NK-92 (cell line): ENCODE results near the gene RBM15B.

ENCODE experiments used
- DNase-seq: peaks from one replicate; lab custom pipeline; 2025; ENCODE audit not compliant: unreplicated experiment; lab: John Stamatoyannopoulos, UW

RBM15B gene

GRCh38 chr3:51391566-51392354 lies 675 bp downstream of the RBM15B start:
- no peak for DNase-seq

GRCh38 chr3:51392355-51393133 lies 1.5 kb downstream of the RBM15B start:
- DNase-seq = no peak

DNA sequence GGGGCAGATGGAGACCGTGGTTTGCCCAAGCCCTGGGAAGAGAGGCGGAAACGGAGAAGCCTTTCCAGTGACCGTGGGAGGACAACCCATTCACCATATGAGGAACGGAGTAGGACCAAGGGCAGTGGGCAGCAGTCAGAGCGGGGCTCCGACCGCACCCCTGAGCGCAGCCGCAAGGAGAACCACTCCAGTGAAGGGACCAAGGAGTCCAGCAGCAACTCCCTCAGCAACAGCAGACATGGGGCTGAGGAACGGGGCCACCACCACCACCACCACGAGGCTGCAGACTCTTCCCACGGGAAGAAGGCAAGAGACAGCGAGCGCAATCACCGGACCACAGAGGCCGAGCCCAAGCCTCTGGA lies 2.0 kb downstream of the RBM15B start:
- no peak for DNase-seq

- no peak for DNase-seq
Observed at GRCh38 chr3:51393564-51393963, 2.5 kb downstream of the RBM15B start.

DNA sequence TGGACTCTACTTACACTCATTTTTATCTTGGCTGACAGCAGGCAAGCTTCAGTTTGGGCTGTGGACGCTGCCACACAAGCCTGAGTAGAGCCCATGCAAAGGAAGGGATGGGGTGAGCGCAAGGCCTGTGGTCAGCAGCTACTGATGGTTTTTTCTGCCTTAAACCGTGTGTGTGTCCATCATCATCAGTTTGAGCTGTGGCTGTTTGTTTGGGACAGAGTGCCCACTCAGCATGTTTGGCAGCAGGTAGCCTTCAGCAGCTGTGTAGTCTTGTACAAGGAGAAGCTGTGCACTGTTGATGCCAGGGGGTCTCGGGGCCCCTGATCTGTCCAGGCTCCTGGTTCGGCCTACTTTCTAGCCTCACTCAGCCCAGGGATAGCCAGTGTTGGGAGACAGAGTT lies 3.5 kb downstream of the RBM15B start:
- no peak for DNase-seq

DNA sequence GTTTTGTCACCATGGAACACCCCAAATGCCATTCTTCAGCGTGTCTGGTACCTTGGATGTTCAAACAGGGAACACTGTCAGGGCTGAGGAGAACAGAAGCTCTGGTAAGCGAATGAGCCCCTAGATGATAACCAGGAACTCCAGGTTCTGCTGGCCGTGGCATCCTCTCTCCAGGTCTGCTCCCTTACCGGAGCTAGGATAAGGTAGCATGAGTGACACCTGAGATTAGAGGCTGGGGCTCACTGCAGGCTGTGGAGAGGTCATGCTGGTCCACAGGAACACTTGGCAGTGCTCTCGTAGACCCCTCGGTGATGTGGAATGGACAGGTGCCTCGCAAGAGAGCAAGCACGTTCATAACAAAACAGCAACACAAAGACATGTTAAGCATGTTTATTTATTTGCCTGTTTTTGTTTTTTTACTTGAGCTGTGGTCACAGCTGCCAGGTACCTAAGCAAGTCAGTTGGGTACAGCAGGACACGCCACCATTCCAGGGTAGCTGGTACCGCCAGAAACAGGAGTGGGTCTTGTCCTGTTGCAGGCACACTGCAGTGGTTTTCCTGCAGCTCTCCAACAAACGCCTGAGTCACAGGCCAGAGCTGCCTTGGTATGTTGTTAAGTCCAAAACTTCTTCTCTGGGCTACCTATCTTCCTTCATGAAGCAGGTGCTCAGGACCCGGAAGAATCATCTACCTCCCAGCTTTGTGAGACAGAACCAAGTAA lies 4.6 kb downstream of the RBM15B start:
- DNase-seq = no peak

DNA sequence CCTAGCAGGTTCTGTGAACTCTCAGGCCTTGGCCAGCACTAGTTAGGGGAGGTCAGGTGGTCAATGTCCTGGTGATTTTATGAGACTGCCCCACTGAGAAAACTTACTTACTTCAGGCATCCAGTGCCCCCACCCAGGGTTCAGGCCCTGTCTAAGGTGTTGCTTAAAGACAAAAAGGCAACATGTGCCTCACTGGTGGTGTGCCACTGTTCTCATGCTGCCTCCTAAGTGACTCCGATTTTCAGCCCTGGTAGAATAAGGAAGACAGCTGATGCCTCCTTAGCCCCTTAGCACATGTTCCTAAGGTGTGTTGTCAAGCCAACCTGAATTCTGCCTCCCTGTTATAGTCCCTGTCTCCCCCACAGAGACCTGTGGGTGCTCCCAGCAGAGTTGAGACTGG lies 5.3 kb downstream of the RBM15B start:
- no peak for DNase-seq

DNA sequence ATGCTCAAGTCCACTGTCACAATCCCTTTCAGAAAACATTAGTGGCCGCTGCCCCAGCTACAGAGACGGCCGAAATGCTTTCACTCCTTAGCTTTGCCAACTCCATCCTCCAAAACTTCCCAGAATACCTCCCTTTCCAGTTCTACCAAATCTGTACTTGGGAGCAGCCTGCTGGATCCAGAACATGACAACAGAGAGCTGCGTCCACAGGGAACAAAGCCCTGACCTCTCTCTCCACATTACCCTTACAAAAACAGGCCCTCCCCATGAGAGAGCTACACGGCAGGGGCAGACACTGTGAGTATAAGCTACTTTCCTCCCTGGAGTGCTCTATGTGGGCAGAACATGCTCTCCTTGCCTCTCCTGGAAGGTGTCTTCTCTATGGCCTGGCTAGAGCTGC lies 6.3 kb downstream of the RBM15B start:
- DNase-seq = no peak

DNA sequence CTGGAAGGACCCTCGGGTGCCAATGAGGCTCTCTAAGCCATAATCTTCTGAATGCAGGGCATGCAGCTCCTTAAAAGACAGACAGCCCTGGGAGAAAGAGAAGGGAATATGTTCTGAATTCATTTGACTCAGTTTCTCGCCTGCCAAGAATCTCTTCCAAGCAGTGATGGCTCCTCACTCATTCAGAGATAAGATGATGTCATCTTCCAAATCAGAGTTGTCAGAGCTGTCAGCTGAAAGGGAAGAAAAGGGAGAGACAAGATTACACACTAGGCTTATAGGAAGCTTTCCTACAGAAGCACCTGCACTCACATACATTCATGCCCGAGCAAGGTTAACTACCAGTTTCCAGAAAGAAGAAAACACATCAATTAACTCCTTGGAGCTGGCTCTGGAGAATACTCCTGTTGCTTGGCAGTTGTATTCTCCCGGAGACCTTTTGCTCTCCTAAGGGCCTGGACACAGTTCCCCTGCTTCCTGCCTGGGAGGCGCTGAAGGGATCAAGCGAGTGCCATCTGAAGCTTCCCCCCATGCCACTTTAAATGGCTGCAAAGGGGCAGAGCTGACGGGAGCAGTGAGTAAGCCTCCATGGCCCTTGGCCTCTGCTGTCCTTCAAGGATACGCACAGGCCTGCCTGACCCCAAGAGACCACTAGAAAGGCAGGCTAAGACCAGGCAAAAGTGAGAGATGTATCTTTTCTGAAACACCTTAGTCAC lies 7.7 kb downstream of the RBM15B start:
- no peak for DNase-seq

- no peak for DNase-seq
Observed at GRCh38 chr3:51400166-51400565, 9.1 kb downstream of the RBM15B start.

DNA sequence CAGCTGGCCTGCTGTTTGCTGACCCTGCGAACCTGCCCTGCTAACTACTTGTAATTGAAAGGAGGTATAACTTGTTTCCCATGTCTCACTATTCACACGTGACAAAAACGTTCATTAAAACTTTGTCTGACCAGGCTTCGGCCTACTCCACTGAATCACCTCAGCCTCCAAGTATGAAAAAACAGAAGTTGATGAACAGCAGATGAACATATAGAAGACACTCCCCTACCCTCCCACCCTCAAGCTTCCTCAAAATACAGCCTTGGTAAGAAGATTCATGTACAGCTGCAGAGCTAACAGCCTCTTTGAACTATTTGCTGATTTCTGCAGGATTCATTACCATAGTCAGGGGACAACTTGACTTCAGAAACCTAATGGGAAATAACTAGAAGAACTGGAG lies 10.7 kb downstream of the RBM15B start:
- no peak for DNase-seq

DNA sequence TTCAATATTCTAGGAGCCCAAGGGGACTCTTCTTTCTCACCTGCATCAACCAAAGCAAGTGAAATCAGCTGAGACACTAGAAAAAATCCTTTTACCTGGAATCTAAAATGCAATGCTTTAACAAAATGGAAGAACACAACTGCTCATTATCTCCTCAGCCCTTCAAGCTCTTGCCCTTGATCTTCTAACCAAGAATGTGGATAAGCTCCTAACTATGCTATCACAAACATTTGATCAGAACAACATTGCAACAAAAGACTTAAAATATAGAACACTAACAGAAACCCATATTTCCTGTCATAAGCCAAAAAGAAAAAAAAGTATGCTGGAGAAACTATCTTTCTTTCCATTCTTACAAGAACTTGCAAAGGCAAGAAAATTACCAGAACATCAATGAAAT lies 12.6 kb downstream of the RBM15B start:
- DNase-seq = no peak

DNA sequence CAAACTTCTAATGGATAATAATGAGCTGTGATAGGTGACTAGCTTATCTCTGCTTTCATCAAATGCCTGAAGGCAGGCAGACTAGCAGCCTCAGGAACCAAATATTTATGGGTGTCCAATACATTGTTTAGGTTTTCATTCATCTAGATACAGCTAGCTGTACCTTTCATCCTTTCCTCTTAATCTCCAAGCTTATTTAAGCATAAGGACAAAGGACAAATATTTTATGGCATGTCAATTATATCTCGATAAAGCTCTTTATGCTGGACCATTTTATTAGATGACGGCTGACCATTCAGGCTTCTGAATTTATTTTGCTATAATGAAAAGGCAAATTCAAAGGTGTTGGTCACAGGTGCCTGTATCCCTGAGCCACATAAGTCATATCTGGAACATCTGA lies 16.9 kb downstream of the RBM15B start:
- DNase-seq = no peak

GRCh38 chr3:51408813-51409212 lies 17.7 kb downstream of the RBM15B start:
- no peak for DNase-seq

- DNase-seq = no peak
Observed at GRCh38 chr3:51422211-51422610, 31.1 kb downstream of the RBM15B start.

- no peak for DNase-seq
Observed at GRCh38 chr3:51426921-51427320, 35.8 kb downstream of the RBM15B start.

- no peak for DNase-seq
Observed at GRCh38 chr3:51429138-51429537, 38.1 kb downstream of the RBM15B start.

DNA sequence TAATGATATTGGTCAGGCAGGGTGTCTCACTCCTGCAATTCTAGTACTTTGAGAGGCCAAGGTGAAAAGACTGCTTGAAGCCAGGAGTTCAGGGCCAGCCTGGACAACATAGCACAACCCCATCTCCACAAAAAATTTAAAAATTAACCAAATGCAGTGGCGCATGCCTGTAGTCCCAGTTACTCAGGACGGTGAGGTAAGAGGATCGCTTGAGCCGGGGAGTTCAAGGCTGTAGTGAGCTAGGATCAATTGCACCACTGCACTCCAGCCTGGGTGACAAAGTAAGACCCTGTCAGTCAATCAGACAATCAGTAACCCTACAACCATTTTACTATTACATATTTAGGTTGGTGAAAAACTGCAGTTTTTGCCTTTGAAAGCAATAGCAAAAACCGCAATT lies 43.0 kb downstream of the RBM15B start:
- DNase-seq = no peak

GRCh38 chr3:51434746-51435327 lies 43.8 kb downstream of the RBM15B start:
- DNase-seq = no peak

DNA sequence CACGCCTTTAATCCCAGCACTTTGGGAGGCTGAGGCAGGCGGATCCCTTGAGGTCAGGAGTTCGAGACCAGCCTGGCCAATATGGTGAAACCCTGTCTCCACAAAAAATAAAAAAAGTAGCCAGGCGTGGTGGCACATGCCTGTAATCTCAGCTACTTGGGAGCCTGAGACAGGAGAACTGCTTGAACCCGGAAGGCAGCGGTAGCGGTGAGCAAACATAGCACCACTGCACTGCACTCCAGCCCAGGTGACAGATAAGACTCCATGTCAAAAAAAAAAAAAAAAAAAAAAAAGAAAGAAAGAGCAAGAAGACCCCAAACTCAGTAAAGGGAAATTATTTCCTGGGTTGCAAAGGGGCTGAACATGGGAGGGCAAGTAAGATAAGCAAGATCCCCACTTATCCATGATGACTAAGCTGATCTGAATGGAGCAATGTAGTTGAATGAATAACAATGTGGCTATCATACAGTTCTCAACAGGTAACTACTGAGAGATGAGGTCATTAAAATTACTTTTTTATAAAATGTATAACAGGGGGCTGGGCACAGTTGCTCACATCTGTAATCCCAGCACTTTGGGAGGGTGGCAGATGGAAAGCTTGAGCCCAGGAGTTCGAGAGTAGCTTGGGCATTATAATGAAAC lies 46.0 kb downstream of the RBM15B start:
- DNase-seq = no peak
